NCI-H748 treated with DMSO at 0.1 percent for 48 hours (cell line): ENCODE measurements around the gene EIF2S3.
"Not testable (repeated sequence)": the region's sequence is repeated elsewhere in the genome, so short reads cannot be mapped to it uniquely, and the experiment has no call there.

ENCODE experiments used
- DNase-seq: peaks from one replicate; lab custom pipeline; 2025; lab: John Stamatoyannopoulos, UW

Gene EIF2S3

DNA sequence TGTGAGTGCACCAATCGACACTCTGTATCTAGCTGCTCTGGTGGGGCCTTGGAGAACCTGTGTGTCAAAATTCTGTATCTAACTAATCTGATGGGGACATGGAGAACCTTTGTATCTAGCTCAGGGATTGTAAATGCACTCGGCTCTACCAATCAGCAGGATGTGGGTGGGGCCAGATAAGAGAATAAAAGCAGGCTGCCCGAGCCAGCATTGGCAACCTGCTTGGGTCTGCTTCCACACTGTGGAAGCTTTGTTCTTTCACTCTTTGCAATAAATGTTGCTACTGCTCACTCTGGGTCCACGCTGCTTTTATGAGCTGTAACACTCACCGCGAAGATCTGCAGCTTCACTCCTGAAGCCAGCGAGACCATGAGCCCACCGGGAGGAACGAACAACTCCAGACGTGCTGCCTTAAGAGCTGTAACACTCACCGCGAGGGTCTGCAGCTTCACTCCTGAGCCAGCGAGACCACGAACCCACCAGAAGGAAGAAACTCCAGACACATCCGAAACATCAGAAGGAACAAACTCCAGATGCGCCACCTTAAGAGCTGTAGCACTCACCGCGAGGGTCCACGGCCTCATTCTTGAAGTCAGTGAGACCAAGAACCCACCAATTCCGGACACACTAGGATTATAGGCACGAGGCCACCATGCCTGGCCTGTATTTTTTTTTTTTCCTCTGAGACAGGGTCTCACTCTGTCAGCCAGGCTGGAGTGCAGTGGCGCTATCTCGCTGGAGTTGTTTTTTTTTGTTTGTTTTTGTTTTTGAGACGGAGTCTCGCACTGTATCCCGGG lies 4.0 kb upstream of the EIF2S3 start:
- DNase-seq: not testable (repeated sequence)

DNA sequence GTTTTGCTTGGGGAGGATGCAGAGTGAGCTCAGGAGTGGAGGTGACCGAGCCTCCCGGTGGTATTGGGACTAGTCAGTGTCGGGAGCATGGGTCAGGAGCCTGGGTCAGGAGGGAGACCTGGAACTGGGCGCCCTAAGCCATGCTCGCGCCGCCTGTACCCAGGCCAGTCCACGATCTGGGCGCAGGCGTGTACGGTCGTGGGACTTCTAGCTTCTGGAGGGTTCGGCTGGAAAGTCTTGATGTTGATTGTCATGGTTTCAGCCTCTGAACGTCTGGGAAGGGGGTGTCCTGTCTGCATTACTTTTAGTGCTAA lies 244 bp downstream of the EIF2S3 start:
- no peak for DNase-seq

- no peak for DNase-seq
Measured at GRCh38 chrX:24063488-24063887, 8.7 kb downstream of the EIF2S3 start.

- no peak for DNase-seq
Measured at GRCh38 chrX:24069877-24070276, 15.1 kb downstream of the EIF2S3 start.

DNA sequence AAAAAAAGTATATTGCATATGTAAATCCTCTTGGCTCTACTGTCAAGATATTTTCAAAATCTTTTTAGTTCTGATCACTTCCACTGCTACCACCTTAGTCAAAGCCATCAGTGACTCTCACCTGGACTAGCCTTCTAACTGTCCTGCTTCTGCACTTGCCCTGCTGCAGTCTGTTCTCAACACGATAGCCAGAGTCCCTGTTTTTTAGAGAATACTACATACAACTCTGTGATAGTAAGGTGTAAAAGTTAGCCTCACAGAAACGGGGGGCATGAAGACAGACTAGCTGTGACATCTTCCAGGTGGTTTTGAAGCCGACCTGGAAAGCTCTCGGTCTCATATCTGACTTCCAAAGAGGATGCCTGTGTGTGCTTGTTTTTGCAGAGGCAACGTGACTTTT lies 24.7 kb downstream of the EIF2S3 start:
- DNase-seq: no peak

DNA sequence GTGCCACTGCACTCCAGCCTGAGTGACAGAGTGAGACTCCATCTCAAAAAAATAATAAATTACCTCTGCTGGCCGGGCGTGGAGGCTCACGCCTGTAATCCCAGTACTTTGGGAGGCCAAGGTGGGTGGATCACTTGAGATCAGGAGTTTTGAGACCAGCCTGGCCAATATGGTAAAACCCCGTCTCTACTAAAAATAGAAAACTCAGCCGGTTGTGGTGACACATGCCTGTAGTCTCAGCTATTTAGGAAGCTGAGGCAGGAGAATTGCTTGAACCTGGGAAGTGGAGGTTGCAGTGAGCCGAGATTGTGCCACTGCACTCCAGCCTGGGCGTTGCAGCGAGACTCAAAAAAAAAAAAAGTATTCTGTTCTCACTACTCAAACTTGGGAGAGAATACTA lies 25.5 kb downstream of the EIF2S3 start:
- not testable (repeated sequence) for DNase-seq

GRCh38 chrX:24080704-24081103 lies 25.9 kb downstream of the EIF2S3 start:
- DNase-seq: no peak

GRCh38 chrX:24081661-24082154 lies 27.0 kb downstream of the EIF2S3 start:
- DNase-seq: peak; percentile 20

GRCh38 chrX:24082447-24082846 lies 27.7 kb downstream of the EIF2S3 start:
- DNase-seq: no peak

DNA sequence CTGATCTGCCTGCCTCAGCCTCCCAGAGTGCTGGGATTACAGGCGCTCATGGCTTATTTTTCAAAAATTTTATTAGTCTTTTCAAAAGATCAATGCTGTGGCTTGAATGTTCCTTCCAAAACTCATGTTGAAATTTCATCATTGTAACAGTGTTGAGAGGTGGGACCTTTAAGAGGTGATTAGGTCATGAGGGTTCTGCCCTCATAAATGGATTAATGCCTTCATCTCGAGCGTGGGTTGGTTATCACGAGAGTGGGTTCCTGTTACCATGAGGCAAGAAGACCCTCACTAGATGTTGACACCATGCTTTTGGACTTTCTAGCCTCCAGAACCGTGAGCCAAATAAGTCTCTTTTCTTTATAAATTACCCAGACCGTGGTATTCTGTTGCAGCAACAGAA lies 30.3 kb downstream of the EIF2S3 start:
- DNase-seq: no peak

DNA sequence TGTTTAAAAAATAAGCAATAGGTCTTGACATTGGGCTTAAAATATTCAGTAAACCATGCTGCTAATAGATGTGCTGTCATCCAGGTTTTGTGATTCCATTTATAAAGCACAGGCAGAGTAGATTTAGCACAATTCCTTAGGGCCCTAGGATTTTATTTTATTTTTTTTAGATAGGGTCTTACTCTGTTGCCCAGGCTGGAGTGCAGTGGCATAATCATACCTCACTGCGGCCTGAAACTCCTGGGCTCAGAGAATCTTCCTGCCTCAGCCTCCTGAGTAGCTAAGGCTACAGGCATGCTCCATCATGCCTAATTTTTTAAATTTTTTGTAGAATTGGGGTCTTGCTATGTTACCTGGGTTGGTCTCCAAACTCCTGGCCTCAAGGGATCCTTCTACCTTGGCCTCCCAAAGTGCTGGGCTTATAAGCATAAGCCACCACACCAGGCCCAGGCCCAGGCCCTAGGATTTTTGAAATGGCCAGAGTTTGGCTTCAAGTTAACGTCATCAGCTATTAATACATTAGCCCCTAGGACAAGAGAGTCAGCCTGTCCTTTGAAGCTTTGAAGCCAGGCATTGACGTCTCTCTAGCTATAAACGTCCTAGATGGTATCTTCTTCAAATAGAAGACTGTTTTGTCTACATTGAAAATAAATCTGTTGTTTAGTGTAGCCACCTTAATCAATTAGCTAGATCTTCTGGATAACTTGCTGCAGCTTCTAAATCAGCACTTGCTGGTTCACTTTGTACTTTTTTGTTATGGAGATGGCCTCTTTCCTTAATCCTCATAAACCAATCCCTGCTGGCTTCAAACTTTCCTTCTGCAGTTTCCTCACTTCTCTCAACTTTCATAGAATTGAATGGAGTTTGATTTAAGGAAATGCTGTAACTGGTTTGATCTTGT lies 35.8 kb downstream of the EIF2S3 start:
- no peak for DNase-seq

DNA sequence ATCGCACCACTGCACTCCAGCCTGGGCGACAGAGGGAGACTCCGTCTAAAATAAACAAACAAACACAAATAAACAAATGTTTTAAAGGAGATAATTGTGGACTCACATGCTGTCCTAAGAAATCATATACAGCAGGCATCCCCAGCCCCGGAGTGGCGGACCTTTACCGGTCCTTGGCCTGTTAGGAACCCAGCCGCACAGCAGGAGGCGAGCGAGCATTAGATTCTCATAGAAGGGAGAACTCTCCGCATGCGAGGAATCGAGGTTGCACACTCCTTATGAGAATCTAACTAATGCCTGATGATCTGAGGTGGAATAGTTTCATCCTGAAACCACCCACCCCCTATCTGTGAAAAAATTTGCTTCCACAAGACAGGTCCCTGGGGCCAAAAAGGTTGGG lies 39.0 kb downstream of the EIF2S3 start:
- no peak for DNase-seq

- no peak for DNase-seq
Measured at GRCh38 chrX:24097741-24098260, 43.0 kb downstream of the EIF2S3 start.

- DNase-seq: no peak
Measured at GRCh38 chrX:24098932-24099331, 44.2 kb downstream of the EIF2S3 start.

DNA sequence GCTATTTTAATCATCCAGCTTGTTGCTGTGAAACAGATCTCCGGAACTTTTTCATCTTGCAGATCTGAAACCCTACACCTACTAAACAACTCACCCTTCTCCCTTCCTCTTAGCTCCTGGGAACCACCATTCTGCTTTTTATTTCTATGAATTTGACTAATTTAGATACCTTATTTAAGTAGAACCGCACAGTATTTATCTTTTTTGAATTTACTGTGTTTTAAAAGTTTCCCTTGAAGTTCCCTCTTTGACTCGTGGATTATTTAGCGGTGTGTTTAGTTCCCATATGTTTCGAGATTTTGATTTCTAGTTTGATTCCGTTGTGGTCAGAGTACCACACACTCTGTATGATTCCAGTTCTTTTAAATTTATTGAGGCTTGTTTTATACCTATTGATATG lies 44.6 kb downstream of the EIF2S3 start:
- DNase-seq: no peak

DNA sequence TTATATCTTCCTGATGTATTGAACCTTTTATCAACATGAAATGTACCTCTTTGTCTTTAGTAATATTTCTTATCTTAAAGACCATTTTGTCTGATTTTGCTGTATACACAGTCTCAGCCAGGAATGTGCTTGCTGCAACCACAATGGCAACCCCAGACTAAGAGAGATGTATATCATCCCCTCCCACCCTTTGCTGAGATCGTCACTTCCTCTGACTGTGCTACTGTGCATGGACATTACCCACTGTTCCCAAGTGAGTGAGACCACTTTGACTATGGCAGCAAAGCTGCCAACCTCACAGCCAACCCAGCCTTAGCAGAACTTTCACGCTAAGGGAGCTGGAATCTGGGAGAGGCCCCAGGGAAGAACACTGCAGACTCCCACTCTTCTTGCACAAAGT lies 46.0 kb downstream of the EIF2S3 start:
- no peak for DNase-seq

DNA sequence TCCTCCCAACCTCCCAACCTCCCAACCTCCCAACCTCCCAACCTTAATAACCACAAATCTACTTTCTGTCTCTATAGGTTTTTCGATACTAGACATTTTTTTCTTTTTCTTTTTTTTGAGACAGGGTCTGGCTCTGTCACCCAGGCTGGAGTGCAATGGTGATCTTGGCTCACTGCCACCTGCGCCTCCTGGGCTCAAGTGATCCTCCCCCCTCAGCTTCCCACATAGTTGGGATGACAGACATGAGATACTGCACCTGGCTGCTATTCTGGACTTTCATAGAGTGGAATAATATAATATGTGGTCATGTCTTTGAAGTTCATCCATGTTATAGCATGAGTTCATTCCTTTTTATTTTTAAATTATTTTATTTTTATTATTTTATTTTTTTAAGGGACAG lies 55.3 kb downstream of the EIF2S3 start:
- no peak for DNase-seq

DNA sequence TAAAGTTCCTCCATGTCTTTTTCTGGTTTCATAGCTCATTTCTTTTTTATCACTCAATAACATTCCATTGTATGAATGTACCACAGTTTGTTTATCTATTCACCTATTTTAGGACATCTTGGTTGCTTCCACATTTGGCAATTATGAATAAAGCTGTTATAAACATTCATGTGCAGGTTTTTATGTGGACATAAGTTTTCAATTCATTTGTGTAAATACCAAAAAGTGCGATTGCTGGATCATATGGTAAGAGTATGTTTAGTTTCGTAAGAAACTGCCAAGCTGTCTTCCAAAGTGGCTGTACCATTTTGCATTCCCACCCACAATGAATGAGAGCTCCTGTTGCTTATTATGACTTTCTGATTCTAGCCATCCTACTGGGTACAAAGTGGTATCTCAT lies 58.4 kb downstream of the EIF2S3 start:
- DNase-seq: no peak

DNA sequence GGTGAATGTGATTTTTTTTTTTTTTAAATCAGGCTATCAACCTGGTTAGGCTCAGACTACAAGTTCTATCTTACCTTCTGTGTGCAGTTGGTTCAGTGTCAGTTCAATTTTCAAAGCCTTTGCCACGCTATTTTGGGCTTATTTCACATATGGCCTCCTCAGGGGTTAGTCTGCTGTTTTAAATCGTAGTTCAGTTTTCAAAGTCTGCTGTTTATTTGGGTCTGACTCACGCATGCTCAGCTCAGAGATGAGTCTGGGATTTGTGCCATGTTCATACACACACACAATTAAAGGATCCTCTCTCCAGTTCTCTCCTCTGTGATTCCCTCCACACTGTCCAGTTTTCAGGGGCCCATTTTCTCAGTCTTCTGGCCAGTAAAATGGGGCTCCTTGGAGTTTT lies 62.5 kb downstream of the EIF2S3 start:
- DNase-seq: no peak

DNA sequence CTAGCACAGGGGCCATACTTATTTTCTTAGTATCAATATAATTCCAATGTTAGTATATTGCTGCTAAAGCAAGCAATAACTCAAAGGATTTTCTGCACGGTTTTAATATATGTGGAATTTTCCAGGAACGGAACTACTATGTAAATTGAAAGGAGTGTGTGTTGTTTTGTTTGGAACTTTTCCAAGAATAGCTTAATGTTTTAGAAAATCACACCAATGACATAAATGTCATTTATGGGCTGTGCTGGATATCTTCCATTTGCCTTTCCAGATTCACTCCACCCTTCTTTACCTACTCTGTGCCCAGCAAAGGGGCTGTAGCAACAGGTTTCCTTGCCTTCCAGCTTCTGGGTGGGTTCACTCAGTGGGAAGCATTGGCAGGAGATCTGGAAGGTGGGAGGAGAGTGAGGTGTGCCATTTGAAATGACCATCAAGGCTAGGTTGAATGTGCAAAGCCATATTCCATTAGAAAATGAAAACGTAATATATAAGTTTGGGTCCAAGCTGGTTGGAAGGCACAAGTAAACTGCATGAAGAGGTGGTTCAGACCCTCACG lies 69.6 kb downstream of the EIF2S3 start:
- DNase-seq: no peak

DNA sequence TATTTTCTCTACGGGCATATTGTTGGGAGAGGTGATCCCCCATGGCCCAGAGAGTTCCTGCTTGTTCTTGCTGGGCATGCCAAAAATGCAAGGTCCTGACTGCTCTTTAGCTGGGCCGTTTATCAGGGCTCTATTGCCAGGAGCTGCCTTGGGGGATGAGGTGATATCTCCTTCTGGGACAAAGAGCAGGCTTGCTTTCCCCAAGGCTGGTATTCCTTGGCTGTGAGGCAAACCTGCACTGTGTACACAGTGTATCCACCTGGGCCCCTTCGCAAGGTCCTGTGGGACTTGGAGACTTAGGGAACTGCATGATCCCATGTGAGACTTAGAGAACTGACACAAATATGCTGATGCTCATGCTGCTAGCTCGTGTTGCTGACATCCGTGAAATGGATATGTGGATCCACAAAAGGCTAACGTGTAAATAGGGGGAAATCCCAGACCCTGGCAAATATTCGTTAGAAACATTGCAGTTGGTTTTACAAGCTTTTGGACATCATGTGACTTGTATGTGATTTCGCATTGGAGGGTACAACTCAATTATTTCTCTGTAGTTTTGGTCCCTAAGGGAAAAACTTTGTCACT lies 70.4 kb downstream of the EIF2S3 start:
- no peak for DNase-seq
